ENCODE data around the gene KCTD8.

Gene KCTD8

GRCh38 chr4:44146516-44146915 lies 302.1 kb downstream of the KCTD8 start:
- Histone ChIP-seq H4K20me1 (ENCODE audit: insufficient read depth, low read length) (no peaks in the 10 kb centered on the region), H2AFZ (ENCODE audit: low read depth, low read length) (no peak overlapping the region), H3K4me2 (ENCODE audit: insufficient read depth, low read length) (no peak overlapping the region), H3K79me2 (ENCODE audit: insufficient read depth, low read length) (no peaks in the 10 kb centered on the region), H3K27me3 (ENCODE audit: insufficient read depth, low read length, poor library complexity) (no peaks in the 10 kb centered on the region), H3K4me1 (ENCODE audit: insufficient read depth, low read length) (no peaks in the 10 kb centered on the region), H3K9ac (ENCODE audit: low read depth, low read length) (no peak overlapping the region), H3K36me3 (ENCODE audit: insufficient read depth, low read length) (no peaks in the 10 kb centered on the region), H3K9me3 (ENCODE audit: insufficient read depth, low read length, severe bottlenecking) (no peaks in the 10 kb centered on the region), H3K27ac (ENCODE audit: low read length) (no peak overlapping the region), H3K4me3 (ENCODE audit: low read depth in 1 of 2, low read length in 2 of 2) (no peak overlapping the region)
- no peak for ATAC-seq (ENCODE audit: insufficient read depth, low read depth)
- DNase-seq = no peak
- TF ChIP-seq CTCF (IDR thresholded peaks at IDR 0.05; ENCODE audit: borderline replicate concordance, extremely low read depth, low read length, poor library complexity, severe bottlenecking) = no peak
- TF ChIP-seq EZH2 (IDR thresholded peaks at IDR 0.05; ENCODE audit: borderline replicate concordance, low read depth, low read length, severe bottlenecking) = no peak

- no peak overlapping the region for H3K27ac ChIP-seq (ENCODE audit: low read length)
- TF ChIP-seq CTCF (IDR thresholded peaks at IDR 0.05; ENCODE audit: borderline replicate concordance, extremely low read depth, low read length, poor library complexity, severe bottlenecking) (no peak), EZH2 (IDR thresholded peaks at IDR 0.05; ENCODE audit: borderline replicate concordance, low read depth, low read length, severe bottlenecking) (no peak)
- H3K4me1 ChIP-seq (ENCODE audit: insufficient read depth, low read length) = no peaks in the 10 kb centered on the region
- H3K4me3 ChIP-seq (ENCODE audit: low read depth in 1 of 2, low read length in 2 of 2) = no peak overlapping the region
- H2AFZ ChIP-seq (ENCODE audit: low read depth, low read length) = no peak overlapping the region
- H3K79me2 ChIP-seq (ENCODE audit: insufficient read depth, low read length) = no peaks in the 10 kb centered on the region
- no peak overlapping the region for H3K9ac ChIP-seq (ENCODE audit: low read depth, low read length)
- H3K9me3 ChIP-seq (ENCODE audit: insufficient read depth, low read length, severe bottlenecking) = no peaks in the 10 kb centered on the region
- no peaks in the 10 kb centered on the region for H3K27me3 ChIP-seq (ENCODE audit: insufficient read depth, low read length, poor library complexity)
- no peak for ATAC-seq (ENCODE audit: insufficient read depth, low read depth)
- no peak for DNase-seq
- no peaks in the 10 kb centered on the region for H3K36me3 ChIP-seq (ENCODE audit: insufficient read depth, low read length)
- no peak overlapping the region for H3K4me2 ChIP-seq (ENCODE audit: insufficient read depth, low read length)
- no peaks in the 10 kb centered on the region for H4K20me1 ChIP-seq (ENCODE audit: insufficient read depth, low read length)
Measured at GRCh38 chr4:44145868-44146267, 302.7 kb downstream of the KCTD8 start.

- H3K27me3 ChIP-seq (ENCODE audit: insufficient read depth, low read length, poor library complexity) = no peaks in the 10 kb centered on the region
- H4K20me1 ChIP-seq (ENCODE audit: insufficient read depth, low read length) = no peaks in the 10 kb centered on the region
- H3K9ac ChIP-seq (ENCODE audit: low read depth, low read length) = no peak overlapping the region
- no peaks in the 10 kb centered on the region for H3K9me3 ChIP-seq (ENCODE audit: insufficient read depth, low read length, severe bottlenecking)
- no peak overlapping the region for H2AFZ ChIP-seq (ENCODE audit: low read depth, low read length)
- no peaks in the 10 kb centered on the region for H3K79me2 ChIP-seq (ENCODE audit: insufficient read depth, low read length)
- no peak for TF ChIP-seq EZH2 (IDR thresholded peaks at IDR 0.05; ENCODE audit: borderline replicate concordance, low read depth, low read length, severe bottlenecking)
- TF ChIP-seq CTCF (IDR thresholded peaks at IDR 0.05; ENCODE audit: borderline replicate concordance, extremely low read depth, low read length, poor library complexity, severe bottlenecking) = no peak
- H3K4me3 ChIP-seq (ENCODE audit: low read depth in 1 of 2, low read length in 2 of 2) = no peak overlapping the region
- no peak overlapping the region for H3K27ac ChIP-seq (ENCODE audit: low read length)
- H3K4me1 ChIP-seq (ENCODE audit: insufficient read depth, low read length) = no peaks in the 10 kb centered on the region
- no peaks in the 10 kb centered on the region for H3K36me3 ChIP-seq (ENCODE audit: insufficient read depth, low read length)
- no peak for DNase-seq
- H3K4me2 ChIP-seq (ENCODE audit: insufficient read depth, low read length) = no peak overlapping the region
- ATAC-seq (ENCODE audit: insufficient read depth, low read depth) = no peak
Measured at GRCh38 chr4:44132526-44132925, 316.1 kb downstream of the KCTD8 start.
